ENCODE measurements around the gene CEP85L. TPM values are rescaled to one million over a fixed set of nuclear protein-coding genes. Genes with fewer than 3 reads are reported as not detected.

CEP85L gene
- total RNA-seq, 4 donors from 2014 or later: 15.6 to 22.8 (median 21.9) TPM

DNA sequence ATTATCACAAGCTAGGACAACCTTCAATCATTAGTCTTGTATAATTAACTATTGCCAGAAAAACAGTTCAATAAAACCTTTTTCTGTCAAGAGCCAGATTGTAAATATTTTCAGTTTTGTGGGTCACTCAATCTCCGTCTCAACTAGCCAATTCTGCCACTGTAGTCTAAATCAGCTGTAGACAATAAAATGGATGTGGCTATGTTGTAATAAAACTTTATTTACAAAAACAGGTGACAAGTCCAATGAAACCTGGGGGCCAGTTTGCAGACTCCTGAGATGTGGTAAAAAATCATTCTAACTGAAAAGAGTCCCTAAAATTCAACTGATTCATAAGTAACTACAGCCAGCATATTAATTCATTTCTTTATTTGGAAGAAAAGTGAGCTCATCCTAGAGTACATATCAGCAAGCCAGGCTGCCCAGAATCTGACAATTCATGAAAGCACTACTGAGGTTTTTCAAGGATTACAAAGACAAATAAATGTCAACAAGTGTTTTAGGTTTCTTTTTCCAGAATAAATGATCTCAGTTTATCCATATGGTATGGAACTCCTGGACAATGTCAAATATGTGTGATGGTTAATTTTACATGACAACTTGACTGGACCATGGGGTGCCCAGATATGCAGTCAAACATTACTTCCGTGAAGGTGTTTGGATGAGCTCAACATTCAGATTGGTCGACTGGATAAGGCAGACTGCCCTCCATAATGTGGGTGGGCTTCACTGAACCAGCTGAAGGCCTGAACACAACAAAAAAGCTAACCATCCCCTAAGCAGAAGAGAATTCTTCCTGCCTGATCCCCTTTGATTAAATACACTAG is 15.3 kb downstream of the CEP85L start:
- in situ Hi-C loops (cut with MboI; ENCODE audit: low sequenced_read_pairs in 4 of 4): loop anchor here in 2 of 4 donors (25.0 kb wide), 1 partner anchor 151 kb away; no protein-coding TSS in a partner anchor
- intact Hi-C loops (cut with DNase I; ENCODE audit: low total_unique reads): no loop called here

DNA sequence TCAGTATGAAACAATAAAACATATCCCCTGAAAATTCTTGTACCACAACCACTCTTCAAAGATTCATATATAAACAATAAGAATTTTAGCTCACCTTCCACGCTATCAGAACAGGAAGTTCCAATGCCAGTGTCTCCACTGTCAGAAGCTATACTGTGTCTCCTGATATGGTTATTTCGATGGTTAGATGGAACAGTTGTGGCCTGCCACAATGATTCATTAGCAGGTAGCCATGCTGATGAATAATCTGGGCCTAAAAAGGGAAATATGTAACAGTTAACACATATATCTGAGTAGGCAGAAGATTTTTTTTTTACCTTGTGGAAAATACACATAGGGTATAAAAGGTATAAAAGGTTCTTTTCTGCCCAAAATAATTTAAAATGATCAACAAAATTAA is 19.0 kb downstream of the CEP85L start:
- peaks cover 0 to 10% of the 10 kb centered on the region in 2 donors for H3K36me3 ChIP-seq
- peaks cover 17 to 41% of the 10 kb centered on the region in 2 donors for H3K4me1 ChIP-seq
- no peak for DNase-seq
- no peak for TF ChIP-seq POLR2A (IDR thresholded peaks at IDR 0.05)
- TF ChIP-seq, protein P1, sequence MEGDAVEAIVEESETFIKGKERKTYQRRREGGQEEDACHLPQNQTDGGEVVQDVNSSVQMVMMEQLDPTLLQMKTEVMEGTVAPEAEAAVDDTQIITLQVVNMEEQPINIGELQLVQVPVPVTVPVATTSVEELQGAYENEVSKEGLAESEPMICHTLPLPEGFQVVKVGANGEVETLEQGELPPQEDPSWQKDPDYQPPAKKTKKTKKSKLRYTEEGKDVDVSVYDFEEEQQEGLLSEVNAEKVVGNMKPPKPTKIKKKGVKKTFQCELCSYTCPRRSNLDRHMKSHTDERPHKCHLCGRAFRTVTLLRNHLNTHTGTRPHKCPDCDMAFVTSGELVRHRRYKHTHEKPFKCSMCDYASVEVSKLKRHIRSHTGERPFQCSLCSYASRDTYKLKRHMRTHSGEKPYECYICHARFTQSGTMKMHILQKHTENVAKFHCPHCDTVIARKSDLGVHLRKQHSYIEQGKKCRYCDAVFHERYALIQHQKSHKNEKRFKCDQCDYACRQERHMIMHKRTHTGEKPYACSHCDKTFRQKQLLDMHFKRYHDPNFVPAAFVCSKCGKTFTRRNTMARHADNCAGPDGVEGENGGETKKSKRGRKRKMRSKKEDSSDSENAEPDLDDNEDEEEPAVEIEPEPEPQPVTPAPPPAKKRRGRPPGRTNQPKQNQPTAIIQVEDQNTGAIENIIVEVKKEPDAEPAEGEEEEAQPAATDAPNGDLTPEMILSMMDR (IDR thresholded peaks at IDR 0.05 in 4 of 5, conservative IDR thresholded peaks at IDR 0.05 in 1 of 5): no peak
- H3K27me3 ChIP-seq: no peaks in the 10 kb centered on the region
- no peaks in the 10 kb centered on the region for H3K9me3 ChIP-seq
- intact Hi-C loops (cut with DNase I; ENCODE audit: low total_unique reads) (no loop called here), in situ Hi-C loops (cut with MboI; ENCODE audit: low sequenced_read_pairs in 4 of 4) (loop anchor here in 2 of 4 donors (25.0 kb wide), 1 partner anchor 155 kb away; no protein-coding TSS in a partner anchor)
- no peak for ATAC-seq
- no peak overlapping the region for H3K4me3 ChIP-seq
- no peak overlapping the region for H3K27ac ChIP-seq

More for the DNA sequence above, 15.3 kb downstream of the CEP85L start:
- Histone ChIP-seq H3K36me3 (peaks cover 0 to 10% of the 10 kb centered on the region in 2 donors), H3K4me3 (no peak overlapping the region), H3K9me3 (no peaks in the 10 kb centered on the region), H3K4me1 (peaks cover 22 to 57% of the 10 kb centered on the region in 2 donors), H3K27ac (no peak overlapping the region), H3K27me3 (no peaks in the 10 kb centered on the region)
- DNase-seq: no peak
- TF ChIP-seq POLR2A (IDR thresholded peaks at IDR 0.05): no peak
- TF ChIP-seq, protein P1 (IDR thresholded peaks at IDR 0.05 in 4 of 5, conservative IDR thresholded peaks at IDR 0.05 in 1 of 5): no peak
- no peak for ATAC-seq

DNA sequence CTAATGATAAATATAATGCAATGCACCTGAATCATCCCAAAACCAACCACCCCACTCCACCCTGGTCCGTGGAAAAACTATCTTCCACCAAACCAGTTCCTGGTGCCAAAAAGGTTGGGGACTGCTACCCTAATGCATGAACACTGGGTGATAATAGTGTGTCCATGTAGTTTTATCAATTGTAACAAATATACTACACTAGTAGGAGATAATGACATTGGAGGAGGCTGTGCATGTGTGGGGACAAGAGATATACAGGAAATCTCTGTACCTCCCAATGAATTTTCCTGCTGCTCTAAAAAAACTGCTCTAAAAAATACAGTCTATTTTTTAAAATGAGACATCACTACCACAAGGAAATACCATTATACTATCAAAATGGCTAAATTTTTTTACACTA is 20.5 kb downstream of the CEP85L start:
- no peak for TF ChIP-seq POLR2A (IDR thresholded peaks at IDR 0.05)
- TF ChIP-seq, protein P1 (IDR thresholded peaks at IDR 0.05 in 4 of 5, conservative IDR thresholded peaks at IDR 0.05 in 1 of 5): no peak
- DNase-seq: no peak
- no peak overlapping the region for H3K4me3 ChIP-seq
- peaks cover 0 to 10% of the 10 kb centered on the region in 2 donors for H3K36me3 ChIP-seq
- H3K27me3 ChIP-seq: no peaks in the 10 kb centered on the region
- intact Hi-C loops (cut with DNase I; ENCODE audit: low total_unique reads): no loop called here
- ATAC-seq: no peak
- peaks cover 21 to 44% of the 10 kb centered on the region in 2 donors for H3K4me1 ChIP-seq
- H3K27ac ChIP-seq: no peak overlapping the region
- H3K9me3 ChIP-seq: no peaks in the 10 kb centered on the region
- in situ Hi-C loops (cut with MboI; ENCODE audit: low sequenced_read_pairs in 4 of 4): loop anchor here in 2 of 4 donors (25.0 kb wide), 1 partner anchor 156 kb away; no protein-coding TSS in a partner anchor

DNA sequence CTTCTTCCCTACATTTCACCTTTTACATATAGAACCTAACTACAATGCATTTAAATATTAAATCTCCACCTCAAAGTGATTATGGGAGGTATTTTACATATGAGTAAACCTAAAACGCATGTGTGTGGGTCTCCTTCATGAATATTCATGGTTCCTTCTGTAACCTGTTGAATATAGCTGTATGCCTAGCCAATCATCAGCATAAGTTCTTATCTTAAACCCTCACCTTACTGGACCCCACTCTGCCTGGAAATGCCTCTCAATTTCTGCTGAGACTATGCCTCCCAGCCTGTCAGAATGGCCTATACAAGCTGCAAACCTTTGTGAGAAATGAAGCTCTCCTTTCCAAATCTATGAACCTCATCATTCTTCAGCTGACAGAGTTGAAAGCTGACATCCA is 21.3 kb downstream of the CEP85L start:
- Histone ChIP-seq H3K27me3 (no peaks in the 10 kb centered on the region), H3K27ac (no peak overlapping the region), H3K36me3 (peaks cover 0 to 10% of the 10 kb centered on the region in 2 donors), H3K4me1 (peaks cover 21 to 38% of the 10 kb centered on the region in 2 donors), H3K9me3 (no peaks in the 10 kb centered on the region), H3K4me3 (no peak overlapping the region)
- TF ChIP-seq, protein P1 (IDR thresholded peaks at IDR 0.05 in 4 of 5, conservative IDR thresholded peaks at IDR 0.05 in 1 of 5): no peak
- no peak for TF ChIP-seq POLR2A (IDR thresholded peaks at IDR 0.05)
- intact Hi-C loops (cut with DNase I; ENCODE audit: low total_unique reads): no loop called here
- ATAC-seq (no peak), DNase-seq (no peak)
- in situ Hi-C loops (cut with MboI; ENCODE audit: low sequenced_read_pairs in 4 of 4): loop anchor here in 2 of 4 donors (25.0 kb wide), 1 partner anchor 157 kb away; no protein-coding TSS in a partner anchor

All from gastrocnemius medialis (tissue), 4 donors.